Hematopoietic multipotent progenitor cell treated with erythropoietin and hydrocortisone succinate and interleukin-3 and kit ligand, for 6 days (in vitro differentiated cells): ENCODE measurements around the gene CC2D1A.
"Not testable (repeated sequence)": the region's sequence is repeated elsewhere in the genome, so short reads cannot be mapped to it uniquely, and the experiment has no call there.

Experiments used
- DNase-seq: peaks from one replicate; pipeline ENCODE4 v3.0.0-alpha.2; 2015

Gene CC2D1A

DNA sequence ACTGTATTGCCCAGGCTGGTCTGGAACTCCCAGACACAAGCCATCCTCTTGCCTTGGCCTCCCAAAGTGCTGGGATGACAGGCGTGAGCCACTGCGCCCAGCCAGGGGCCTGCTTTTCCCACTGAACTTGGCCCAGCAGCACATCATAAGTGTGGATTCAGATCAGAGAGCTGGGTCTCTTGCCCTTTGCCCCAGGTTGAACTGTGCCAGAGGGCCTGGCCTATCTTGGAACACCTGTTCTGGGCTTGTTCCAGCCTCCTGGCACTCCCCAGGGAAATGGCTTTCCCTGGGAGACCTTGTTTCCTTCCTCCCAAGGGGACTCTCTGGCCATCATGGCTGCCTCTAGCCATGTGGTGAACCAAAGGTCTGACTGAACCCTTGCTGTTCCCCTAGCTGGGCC is 3.4 kb downstream of the CC2D1A start:
- no peak for DNase-seq

DNA sequence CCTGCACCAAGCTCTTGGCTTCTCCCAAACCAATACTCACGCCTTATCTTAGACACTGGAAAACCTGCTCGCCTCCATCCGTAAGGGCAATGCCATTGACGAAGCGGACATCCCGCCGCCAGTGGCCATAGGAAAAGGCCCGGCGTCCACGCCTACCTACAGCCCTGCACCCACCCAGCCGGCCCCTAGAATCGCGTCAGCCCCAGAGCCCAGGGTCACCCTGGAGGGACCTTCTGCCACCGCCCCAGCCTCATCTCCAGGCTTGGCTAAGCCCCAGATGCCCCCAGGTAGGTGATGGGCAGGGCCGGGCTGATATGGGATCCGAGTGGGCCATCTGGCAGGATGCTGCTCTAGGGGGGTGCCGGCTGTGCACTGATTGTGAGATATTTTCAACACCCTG is 7.4 kb downstream of the CC2D1A start:
- DNase-seq = no peak

DNA sequence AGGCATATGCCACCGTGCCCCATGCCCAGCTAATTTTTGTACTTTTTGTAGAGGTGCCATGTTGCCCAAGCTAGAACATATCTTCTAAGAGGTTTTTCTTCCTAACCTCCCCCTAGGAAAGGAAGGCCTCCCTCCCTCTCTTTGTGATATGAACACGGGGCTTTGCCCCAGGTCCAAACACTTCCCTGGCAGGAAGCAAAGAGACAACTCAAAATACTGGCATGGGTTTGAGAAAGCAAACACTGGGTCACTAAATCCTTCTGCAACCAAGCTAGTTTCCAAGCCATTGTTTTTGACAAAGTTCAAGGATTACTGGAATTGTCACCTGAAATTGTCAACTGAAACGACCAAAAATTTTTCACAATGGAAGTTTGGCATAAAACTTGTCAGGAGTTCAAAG is 8.8 kb downstream of the CC2D1A start:
- DNase-seq = no peak

DNA sequence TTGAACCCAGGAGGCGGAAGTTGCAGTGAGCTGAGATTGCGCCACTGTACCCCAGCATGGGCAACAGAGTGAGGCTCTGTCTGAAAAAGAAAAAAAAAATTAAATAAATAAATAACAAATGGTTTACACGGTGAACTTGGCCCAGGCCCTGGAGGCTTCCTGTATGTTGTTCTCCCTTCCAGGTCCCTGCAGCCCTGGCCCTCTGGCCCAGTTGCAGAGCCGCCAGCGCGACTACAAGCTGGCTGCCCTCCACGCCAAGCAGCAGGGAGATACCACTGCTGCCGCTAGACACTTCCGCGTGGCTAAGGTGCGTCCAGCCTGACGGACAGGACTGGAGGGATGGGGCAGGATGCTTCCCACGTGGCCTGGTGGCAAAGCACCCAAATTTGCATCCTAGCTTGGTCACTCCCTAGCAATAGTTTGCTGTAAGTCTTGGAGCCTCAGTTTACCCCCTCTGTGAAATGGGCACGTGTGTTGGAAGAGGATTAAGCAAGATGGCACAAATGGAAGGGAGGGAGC is 11.9 kb downstream of the CC2D1A start:
- DNase-seq = no peak

DNA sequence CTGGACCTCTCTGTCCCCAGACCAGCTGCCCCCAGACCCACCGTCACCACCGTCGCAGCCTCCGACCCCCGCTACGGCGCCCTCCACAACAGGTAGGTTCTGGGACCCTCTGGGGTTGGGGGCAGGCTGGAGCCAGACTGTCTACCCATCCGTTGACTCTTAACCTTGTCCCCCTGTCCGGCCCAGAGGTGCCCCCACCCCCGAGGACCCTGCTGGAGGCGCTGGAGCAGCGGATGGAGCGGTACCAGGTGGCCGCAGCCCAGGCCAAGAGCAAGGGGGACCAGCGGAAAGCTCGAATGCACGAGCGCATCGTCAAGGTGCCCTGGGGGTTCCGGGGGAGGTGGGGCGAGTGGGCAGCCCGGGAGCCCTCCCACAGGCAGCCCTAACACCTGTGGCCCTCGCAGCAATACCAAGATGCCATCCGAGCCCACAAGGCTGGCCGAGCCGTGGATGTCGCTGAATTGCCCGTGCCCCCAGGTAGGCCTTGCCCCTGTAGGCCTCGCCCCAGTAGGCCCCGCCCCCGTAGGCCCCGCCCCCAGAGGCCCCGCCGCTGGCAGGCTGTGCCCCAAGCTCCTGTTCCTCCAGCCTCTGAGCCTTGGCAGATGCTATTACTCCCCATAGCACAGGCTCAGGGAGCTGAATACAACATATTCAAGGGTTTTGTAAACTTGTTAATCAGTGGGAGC is 12.9 kb downstream of the CC2D1A start:
- DNase-seq = no peak

DNA sequence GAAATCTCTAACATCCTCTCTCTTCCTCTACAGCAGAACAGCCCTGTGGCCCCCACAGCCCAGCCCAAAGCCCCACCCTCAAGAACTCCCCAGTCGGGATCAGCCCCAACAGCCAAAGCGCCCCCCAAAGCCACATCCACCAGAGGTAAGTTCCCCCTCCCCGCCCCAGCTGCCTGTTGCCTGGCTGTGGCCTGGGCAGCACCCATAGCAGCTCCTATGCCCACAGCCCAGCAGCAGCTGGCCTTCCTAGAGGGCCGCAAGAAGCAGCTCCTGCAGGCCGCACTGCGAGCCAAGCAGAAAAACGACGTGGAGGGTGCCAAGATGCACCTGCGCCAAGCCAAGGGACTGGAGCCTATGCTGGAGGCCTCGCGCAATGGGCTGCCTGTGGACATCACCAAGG is 14.5 kb downstream of the CC2D1A start:
- DNase-seq = no peak

DNA sequence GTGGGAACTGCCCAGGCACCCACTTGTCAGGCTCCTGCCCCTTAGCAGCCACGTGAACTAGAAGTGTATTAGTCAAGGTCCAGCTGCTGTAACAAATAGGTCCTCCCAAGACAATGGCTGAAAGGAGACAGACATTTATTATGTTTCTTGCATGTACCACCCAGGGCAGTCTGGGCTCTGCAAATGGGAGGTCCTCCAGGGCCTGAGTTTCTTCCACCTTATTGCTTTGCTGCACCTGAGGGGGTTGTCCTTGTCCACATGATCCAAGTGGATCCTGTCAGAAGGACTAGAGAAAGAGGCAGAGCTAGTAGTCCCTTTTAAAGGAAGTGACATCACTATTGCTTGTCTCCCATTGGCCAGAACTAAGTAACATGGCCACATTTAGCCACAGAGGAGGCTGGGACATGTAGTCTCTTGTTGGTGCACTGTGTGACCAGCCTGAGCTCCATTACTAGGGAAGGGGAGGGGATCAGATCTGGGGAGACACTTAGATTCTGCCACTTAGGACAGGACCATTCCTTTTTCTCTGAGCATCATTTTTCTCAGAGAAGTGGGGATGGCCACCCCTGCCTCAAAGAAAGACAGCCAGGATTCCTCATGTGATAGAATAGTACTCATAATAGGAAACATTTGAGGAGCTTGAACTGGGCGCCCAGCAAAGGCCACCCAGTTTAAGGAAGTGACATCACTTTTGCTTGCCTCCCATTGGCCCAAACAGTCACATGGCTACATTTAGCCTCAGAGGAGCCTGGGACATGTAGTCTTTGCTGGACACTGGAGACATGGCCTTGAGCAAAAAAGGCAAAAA is 15.1 kb downstream of the CC2D1A start:
- DNase-seq = peak; percentile 88

DNA sequence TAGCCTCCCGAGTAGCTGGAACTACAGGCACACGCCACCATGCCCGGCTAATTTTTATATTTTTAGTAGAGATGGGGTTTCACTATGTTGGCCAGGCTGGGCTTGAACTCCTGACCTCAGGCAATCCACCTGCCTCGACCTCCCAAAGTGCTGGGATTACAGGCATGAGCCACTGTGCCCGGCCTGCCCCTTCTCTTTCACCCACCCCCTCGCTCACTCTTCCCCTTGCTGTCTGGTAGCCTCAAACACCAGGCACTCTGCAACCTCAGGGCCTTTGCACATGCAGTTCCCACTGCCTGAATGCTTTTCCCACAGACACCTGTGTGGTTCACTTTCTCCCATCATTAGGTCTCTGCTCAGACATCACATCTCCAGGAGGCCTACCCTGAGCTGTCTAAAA is 16.1 kb downstream of the CC2D1A start:
- DNase-seq = not testable (repeated sequence)

DNA sequence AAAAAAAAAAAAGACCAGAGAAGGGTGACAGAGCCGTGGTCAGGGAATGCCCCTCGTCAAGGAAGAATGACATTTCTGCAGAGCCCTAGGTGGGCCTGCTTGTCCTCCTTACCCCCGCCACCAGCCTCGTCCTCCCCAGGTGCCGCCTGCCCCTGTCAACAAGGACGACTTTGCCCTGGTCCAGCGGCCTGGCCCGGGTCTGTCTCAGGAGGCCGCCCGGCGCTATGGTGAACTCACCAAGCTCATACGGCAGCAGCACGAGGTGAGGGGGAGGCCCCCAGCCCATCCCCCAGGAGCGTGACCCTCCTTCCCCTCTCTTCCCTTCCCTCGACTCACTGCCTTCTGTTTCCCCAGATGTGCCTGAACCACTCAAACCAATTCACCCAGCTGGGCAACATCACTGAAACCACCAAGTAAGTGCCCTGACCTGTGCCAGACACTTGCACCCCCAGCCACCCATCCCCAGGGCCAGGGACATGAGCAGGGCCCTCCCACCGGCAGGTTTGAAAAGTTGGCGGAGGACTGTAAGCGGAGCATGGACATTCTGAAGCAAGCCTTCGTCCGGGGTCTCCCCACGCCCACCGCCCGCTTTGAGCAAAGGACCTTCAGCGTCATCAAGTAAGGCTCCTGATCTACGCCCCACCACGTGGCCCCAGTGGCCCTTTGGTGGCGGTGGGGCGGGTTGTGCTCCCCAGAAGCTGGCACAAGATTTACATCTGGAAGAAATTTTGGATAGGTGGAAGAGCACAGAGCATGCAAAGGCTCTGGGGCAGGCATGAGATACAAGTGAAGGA is 17.4 kb downstream of the CC2D1A start:
- DNase-seq = no peak

DNA sequence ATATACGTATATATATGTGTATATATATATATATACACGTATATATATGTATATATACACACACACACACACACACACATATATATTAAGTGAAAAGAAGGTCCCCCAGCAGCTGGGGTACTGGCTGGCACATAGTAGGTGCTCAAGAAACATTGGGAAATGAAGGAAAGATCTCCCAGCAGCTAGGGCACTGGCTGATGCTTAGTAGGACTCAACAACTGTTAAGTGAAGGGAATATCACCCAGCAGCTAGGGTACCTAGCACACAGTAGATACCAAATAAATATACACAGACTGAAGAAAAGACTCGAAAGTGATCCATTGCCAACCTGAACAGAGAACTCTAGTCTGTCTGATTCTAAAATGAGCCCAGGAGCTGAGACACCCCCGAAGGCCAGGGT is 20.0 kb downstream of the CC2D1A start:
- DNase-seq = no peak

DNA sequence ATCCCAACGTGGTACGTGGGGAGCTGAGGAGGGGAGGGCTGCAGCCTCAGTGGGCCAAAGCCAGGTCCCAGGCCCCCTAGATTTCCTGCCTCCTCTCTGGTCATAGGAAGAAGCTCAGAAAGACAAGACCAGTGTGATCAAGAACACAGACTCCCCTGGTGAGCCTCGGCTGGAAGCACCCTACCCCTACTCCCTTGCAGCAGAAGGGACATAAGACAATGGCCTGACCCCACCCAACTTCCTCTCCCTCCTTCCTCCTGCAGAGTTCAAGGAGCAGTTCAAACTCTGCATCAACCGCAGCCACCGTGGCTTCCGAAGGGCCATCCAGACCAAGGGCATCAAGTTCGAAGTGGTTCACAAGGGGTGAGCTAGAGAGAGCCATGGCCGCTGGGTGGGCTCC is 20.7 kb downstream of the CC2D1A start:
- DNase-seq = no peak

DNA sequence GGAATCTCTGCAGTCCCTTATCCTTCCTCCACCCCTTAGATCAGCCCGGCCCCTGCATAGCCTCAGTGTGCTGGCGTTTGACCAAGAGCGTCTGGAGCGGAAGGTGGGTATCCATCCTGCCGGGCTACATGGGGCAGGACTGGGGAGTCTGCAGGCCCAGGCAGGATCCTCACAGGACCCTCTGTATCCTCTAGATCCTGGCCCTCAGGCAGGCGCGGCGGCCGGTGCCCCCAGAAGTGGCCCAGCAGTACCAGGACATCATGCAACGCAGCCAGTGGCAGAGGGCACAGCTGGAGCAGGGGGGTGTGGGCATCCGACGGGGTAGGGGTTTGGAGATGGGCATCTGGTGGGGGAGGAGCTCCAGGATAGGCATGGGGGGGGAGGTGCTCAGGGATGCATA is 23.3 kb downstream of the CC2D1A start:
- DNase-seq = no peak

DNA sequence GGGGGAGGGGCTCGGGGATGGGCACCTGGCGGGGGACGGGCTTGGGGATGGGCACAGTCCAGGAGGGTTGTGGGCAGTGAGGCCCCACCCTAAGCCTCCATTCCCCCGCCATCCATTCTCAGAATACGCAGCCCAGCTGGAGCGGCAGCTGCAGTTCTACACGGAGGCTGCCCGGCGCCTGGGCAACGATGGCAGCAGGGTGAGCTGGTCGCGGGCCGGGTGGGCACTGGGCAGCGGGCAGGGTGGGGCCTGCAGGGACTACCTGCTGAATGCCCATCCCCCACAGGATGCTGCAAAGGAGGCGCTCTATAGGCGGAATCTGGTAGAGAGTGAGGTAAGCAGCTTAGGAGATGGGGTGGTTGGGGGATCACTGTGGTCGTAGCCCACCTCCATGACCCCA is 24.0 kb downstream of the CC2D1A start:
- DNase-seq = no peak

DNA sequence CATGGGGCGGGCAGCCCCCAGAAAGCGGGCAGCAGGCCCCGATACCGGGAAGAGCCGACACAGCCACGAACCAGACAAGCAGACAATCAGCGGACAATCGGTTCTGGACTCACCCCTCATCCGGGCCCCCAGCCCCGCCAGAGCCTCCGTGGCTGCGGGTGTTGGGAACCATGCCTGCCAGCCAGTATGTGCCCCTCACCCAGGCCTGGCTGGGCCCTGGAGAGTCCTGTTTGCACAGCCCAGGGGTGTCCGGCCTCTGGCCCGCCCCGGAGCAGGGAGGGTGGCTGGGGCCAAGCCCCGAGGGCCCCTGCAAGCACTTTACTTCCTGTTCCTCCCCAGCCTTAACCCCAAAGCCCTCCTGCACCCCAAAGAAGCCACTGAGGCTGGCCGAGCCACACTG is 24.4 kb downstream of the CC2D1A start:
- no peak for DNase-seq

DNA sequence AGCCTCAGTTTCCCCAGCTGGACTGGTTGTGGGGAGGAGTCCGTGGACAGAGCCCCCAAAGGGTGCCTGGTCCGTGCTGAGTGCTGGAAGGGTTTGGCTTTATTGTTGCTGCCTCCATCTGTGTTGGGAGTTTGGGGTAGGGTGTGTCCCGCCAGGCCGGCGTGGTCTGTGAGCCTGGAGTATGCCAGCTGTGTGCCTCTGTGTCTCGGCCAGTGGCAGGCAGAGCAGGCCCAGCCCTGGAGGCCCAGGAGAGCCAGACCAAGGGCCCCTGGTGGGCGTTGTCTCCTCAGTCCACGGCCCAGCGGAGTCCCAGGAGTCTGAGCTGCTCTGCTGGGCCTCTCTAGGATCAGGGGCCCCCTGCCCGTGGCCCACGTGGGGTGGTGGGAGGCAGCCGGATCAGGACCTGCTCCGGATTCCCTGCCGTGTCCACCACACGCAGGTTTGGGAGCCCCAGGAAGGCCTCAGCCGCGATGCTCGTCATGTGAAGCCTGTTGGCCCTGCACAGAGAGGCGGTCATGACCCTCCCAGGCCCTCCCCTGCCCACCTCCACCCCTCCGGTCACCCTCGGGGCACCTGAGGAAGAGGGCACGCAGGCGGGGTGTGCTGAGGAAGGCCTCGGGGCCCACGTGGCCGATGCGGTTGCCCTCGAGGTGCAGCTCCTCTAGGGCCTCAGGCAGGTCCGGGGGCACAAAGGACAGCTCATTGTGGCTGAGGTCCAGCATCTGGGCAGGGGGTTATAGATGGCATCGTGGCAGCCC is 25.6 kb downstream of the CC2D1A start:
- no peak for DNase-seq

DNA sequence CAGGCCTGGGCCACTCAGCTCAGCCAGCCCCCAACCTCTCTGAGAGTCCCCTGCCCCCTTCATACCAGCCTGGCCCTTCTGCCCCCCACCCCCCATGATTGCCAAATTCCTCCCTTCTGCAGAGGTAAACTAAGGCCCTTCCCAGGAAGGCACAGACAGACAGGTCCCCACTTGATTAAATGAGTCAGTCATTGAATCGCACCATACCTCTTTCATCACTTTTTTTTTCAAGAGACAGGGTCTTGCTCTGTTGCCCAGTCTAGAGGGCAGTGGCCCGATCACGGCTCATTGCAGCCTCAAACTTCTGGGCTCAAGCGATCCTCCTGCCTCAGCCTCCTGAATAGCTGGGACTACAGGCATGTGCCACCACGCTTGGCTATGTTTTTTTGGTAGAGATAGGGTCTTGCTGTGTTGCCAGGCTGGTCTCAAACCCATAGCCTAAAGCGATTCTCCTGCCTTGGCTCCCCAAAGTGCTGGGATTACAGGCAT is 26.2 kb downstream of the CC2D1A start:
- no peak for DNase-seq

DNA sequence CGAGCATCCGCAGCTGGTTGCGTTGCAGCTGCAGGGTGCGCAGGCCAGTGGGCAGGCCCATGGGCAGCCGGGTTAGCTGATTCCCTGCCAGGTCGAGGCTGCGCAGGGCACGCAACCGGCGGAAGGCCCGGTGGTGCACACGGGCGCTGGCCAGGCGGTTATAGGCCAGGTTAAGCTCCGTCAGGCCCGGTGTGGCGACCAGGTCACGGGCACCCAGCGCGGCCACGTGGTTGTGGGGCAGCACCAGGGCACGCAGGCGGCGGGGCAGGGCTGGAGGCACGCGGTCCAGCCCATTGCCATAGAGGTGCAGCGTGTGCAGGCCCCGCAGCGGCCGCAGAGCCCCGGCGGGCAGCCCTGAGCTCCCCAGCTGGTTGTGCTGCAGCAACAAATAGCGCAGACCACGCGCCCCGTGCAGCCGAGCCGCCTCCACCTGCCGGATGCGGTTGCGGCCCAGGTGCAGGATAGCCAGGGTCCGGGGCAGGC is 27.0 kb downstream of the CC2D1A start:
- no peak for DNase-seq

DNA sequence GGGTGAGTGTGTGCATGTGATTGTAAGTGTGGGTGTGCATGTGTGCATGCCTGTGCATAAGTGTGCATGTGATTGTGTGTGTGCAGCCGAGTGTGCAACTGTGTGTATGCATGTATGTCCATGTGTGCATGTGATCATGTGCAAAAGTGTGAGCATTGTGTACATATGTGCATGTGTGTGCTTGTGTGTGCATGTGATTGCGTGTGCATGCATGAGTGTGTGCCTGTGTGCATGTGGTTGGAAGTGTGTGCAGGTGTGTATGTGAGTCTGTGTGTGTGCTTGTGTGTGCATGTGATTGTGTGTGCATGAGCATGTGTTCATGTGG is 28.7 kb downstream of the CC2D1A start:
- DNase-seq = no peak

DNA sequence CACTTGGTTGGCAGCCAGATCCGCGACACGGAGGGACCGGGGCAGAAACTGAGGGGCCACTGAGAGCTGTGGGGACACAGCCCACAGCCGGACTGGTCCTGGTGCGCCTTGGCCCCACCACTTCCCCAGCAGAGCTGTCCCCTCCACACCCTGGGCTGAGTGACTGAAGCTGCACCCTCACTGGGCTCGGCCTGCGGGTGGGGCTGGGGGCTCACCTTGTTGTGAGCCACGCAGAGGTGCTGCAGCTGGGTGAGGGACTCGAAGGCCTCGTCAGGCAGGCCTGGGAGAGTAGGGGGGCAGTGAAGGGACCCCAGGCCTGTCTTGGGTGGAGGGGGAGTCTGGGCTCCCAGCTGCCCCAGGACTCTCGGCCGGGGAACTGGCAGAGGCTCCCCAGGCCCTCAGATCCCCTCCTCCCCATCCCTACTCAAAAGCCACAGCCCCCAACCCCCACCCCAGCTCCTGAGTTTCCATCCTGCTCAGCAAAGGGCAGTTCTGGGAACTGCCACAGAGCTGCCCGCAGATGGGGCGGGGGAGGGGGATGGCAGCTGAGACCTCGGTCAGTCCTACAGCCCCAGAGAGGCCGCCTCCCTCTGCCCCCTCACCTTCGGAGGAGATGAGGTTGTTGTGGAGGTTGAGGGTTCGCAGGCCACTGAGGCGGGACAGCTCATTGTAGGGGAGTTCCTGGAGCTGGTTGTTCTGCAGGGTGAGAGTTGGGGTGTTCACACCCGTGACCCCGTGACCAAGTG is 29.9 kb downstream of the CC2D1A start:
- DNase-seq = no peak

DNA sequence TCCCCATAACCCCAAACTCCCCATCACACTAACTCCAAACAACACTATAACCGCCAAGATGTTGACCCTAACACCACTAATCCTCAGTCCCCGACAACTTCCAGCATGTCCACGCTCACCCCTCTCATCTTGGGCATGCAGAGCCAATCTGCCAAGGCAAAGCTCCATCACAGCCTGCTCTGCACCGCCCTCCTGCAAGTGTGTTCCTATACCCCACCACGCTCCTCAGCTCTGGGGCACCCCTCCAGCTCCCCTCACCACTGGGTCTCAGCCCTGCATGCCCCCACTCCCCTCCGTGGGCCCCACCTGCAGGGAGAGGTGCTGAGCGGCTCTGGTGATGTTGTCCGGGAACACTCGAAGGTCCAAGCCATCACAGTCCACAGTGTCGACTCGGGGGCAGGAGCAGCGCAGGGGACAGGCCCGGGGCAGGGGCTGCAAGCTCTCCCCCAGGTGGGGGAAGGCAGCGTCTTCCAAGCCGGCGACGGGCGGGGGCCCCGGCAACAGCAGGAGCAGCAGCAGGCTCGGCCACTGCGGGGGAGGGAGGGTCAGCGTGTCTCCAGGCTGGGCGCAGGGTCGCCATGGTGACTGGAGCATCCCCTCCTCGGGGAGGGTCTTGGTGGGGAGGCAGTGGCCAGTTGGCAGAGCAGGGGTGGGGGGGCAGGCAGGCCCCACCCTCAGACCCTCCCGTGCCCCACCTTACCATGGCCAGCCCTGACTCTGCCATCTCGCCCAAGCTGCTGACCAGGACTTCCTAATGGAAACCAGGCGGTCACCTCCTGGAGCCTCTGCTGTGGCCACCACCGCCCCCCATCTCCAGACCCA is 31.7 kb downstream of the CC2D1A start:
- DNase-seq = no peak
